IMR-90 (cell line): ENCODE measurements around the gene KRTAP10-11. TPM values are rescaled to one million over a fixed set of nuclear protein-coding genes. Genes with fewer than 3 reads are reported as not detected.

Experiments used
- ATAC-seq: fragments of 200-7000 bp; cut with Tn5 transposase; 2 replicates; pipeline ENCODE4 v1.9.1; 2020; ENCODE audit warnings: low read depth, mild to moderate bottlenecking, moderate library complexity
- BruUV-seq: library from RNA; stranded (reverse); fragments of 400-500 nt; replicated peaks from 2 replicates; lab custom pipeline; 2021; lab: Mats Ljungman, UMichigan
- CTCF ChIA-PET: fragments of 300-600 bp; formaldehyde crosslinking; extraction: SDS; loops from one replicate; lab custom pipeline; 2021; ENCODE audit warnings: antibody characterized with exemption; lab: Yijun Ruan, JAX
- POLR2A ChIA-PET: fragments of 300-600 bp; sonication (Branson Sonifier 250); formaldehyde crosslinking; loops from one replicate; lab custom pipeline; 2022; ENCODE audit warnings: antibody characterized with exemption; ENCODE audit not compliant: unreplicated experiment; lab: Charles Lee
- DNase-seq: peaks from one replicate; pipeline ENCODE4 v3.0.0; 2013
- H2AFZ ChIP-seq: replicated peaks from 2 replicates; pipeline ENCODE3; 2013; ENCODE audit warnings: low read length, mild to moderate bottlenecking; ENCODE audit not compliant: poor library complexity
- H2AK5ac ChIP-seq: 2 replicates; pipeline ENCODE4 v1.6.1; 2013; ENCODE audit warnings: low read depth, low read length, inconsistent platforms
- H2AK9ac ChIP-seq: replicated peaks from 2 replicates; pipeline ENCODE3; 2013; ENCODE audit warnings: mild to moderate bottlenecking, low read depth, low read length, moderate library complexity; ENCODE audit not compliant: poor library complexity
- H2BK120ac ChIP-seq: 2 replicates; pipeline ENCODE4 v1.6.1; 2013; ENCODE audit warnings: low read depth, low read length, inconsistent platforms
- H2BK15ac ChIP-seq: 3 replicates; pipeline ENCODE4 v1.6.1; 2013; ENCODE audit warnings: low read depth, low read length, inconsistent platforms
- H2BK20ac ChIP-seq: 2 replicates; pipeline ENCODE4 v1.6.1; 2013; ENCODE audit warnings: low read depth, mild to moderate bottlenecking, inconsistent platforms, low read length, moderate library complexity
- H2BK5ac ChIP-seq: 2 replicates; pipeline ENCODE4 v1.6.1; 2013; ENCODE audit warnings: mild to moderate bottlenecking, low read depth, low read length, inconsistent platforms; ENCODE audit not compliant: poor library complexity, severe bottlenecking
- H3K14ac ChIP-seq: replicated peaks from 2 replicates; pipeline ENCODE4 v1.6.1; 2013; ENCODE audit warnings: low read depth, low read length, inconsistent platforms
- H3K18ac ChIP-seq: 2 replicates; pipeline ENCODE4 v1.6.1; 2013; ENCODE audit warnings: low read depth, low read length, control low read depth
- H3K23ac ChIP-seq: 2 replicates; pipeline ENCODE4 v1.6.1; 2013; ENCODE audit warnings: low read depth, low read length, inconsistent platforms
- H3K27ac ChIP-seq: 2 replicates; pipeline ENCODE4 v1.5.1; 2013; ENCODE audit warnings: mild to moderate bottlenecking, control low read depth, low read length; ENCODE audit not compliant: insufficient read depth
- H3K27me3 ChIP-seq: 2 replicates; pipeline ENCODE4 v1.6.1; 2013; ENCODE audit warnings: low read length; ENCODE audit not compliant: control insufficient read depth, insufficient read depth
- H3K36me3 ChIP-seq: 2 replicates; pipeline ENCODE4 v1.6.1; 2013; ENCODE audit warnings: low read length, mixed read lengths; ENCODE audit not compliant: control insufficient read depth, insufficient read depth
- H3K4ac ChIP-seq: 2 replicates; pipeline ENCODE4 v1.6.1; 2013; ENCODE audit warnings: low read depth, low read length, inconsistent platforms
- H3K4me1 ChIP-seq: 2 replicates; pipeline ENCODE4 v1.6.1; 2013; ENCODE audit warnings: low read length, mixed read lengths; ENCODE audit not compliant: control insufficient read depth, insufficient read depth
- H3K4me2 ChIP-seq: 2 replicates; pipeline ENCODE4 v1.6.1; 2013; ENCODE audit warnings: low read depth, mild to moderate bottlenecking, control low read depth, low read length, moderate library complexity
- H3K4me3 ChIP-seq: 2 replicates; pipeline ENCODE4 v1.5.1; 2013; ENCODE audit warnings: low read depth, mild to moderate bottlenecking, control low read depth, low read length, moderate library complexity; ENCODE audit not compliant: insufficient read depth
- H3K56ac ChIP-seq: 2 replicates; pipeline ENCODE4 v1.6.1; 2013; ENCODE audit warnings: low read length, inconsistent platforms; ENCODE audit not compliant: insufficient read depth; ENCODE audit errors: extremely low read depth
- H3K79me1 ChIP-seq, 2 experiments: 2 replicates each; pipeline ENCODE4 v1.6.1; 2013; ENCODE audit warnings: low read length in 2 of 2, inconsistent platforms in 1 of 2, low read depth in 1 of 2
- H3K9ac ChIP-seq: 2 replicates; pipeline ENCODE4 v1.6.1; 2013; ENCODE audit warnings: low read depth, low read length, control low read depth
- H3K9me1 ChIP-seq: 2 replicates; pipeline ENCODE4 v1.6.1; 2013; ENCODE audit warnings: low read length, inconsistent platforms; ENCODE audit not compliant: insufficient read depth
- H3K9me3 ChIP-seq: 2 replicates; pipeline ENCODE4 v1.6.1; 2013; ENCODE audit warnings: low read length; ENCODE audit not compliant: control insufficient read depth, insufficient read depth
- H4K20me1 ChIP-seq: 2 replicates; pipeline ENCODE4 v1.6.1; 2013; ENCODE audit warnings: low read length, inconsistent platforms; ENCODE audit not compliant: insufficient read depth
- H4K5ac ChIP-seq: 2 replicates; pipeline ENCODE4 v1.6.1; 2013; ENCODE audit warnings: mild to moderate bottlenecking, low read depth, low read length, control low read depth
- H4K8ac ChIP-seq, 2 experiments: 2 replicates each; pipeline ENCODE4 v1.6.1; 2013; ENCODE audit warnings: low read depth in 2 of 2, low read length in 2 of 2, control low read depth in 1 of 2, inconsistent platforms in 1 of 2
- H4K91ac ChIP-seq: 2 replicates; pipeline ENCODE4 v1.6.1; 2013; ENCODE audit warnings: low read depth, low read length, inconsistent platforms; ENCODE audit not compliant: insufficient read depth
- BHLHE40 ChIP-seq: fragments of 150-350 bp; IDR thresholded peaks from 2 replicates; pipeline ENCODE4 v1.6.1; 2016; ENCODE audit warnings: mild to moderate bottlenecking, low read depth, low read length
- CEBPB ChIP-seq: IDR thresholded peaks from 2 replicates; pipeline ENCODE4 v1.6.1; 2012; ENCODE audit warnings: low read depth, low read length, improper control_type of control experiment
- CHD1 ChIP-seq: IDR thresholded peaks from 2 replicates; pipeline ENCODE4 v1.6.1; 2012; ENCODE audit warnings: low read depth, low read length, improper control_type of control experiment
- ELK1 ChIP-seq: fragments of 150-350 bp; IDR thresholded peaks from 2 replicates; pipeline ENCODE4 v1.6.1; 2016; ENCODE audit warnings: low read depth, mild to moderate bottlenecking, low read length, moderate library complexity, borderline replicate concordance
- FOS ChIP-seq: fragments of 150-350 bp; IDR thresholded peaks from 2 replicates; pipeline ENCODE4 v1.6.1; 2016; ENCODE audit warnings: low read depth, low read length
- MAFK ChIP-seq: IDR thresholded peaks from 2 replicates; pipeline ENCODE4 v1.6.1; 2012; ENCODE audit warnings: low read depth, low read length, improper control_type of control experiment
- MAZ ChIP-seq: IDR thresholded peaks from 2 replicates; pipeline ENCODE4 v1.6.1; 2012; ENCODE audit warnings: low read depth, mild to moderate bottlenecking, low read length, improper control_type of control experiment, moderate library complexity, borderline replicate concordance
- NFE2L2 ChIP-seq: fragments of 150-350 bp; IDR thresholded peaks from 2 replicates; pipeline ENCODE4 v1.6.1; 2016; ENCODE audit warnings: low read depth, mild to moderate bottlenecking, low read length
- RAD21 ChIP-seq: IDR thresholded peaks from 2 replicates; pipeline ENCODE4 v1.6.1; 2012; ENCODE audit warnings: low read length, improper control_type of control experiment
- RCOR1 ChIP-seq: IDR thresholded peaks from 2 replicates; pipeline ENCODE4 v1.6.1; 2012; ENCODE audit warnings: mild to moderate bottlenecking, low read length, improper control_type of control experiment; ENCODE audit not compliant: insufficient replicate concordance
- RFX5 ChIP-seq: IDR thresholded peaks from 2 replicates; pipeline ENCODE4 v1.8.0; 2012; ENCODE audit warnings: low read depth, mild to moderate bottlenecking, low read length, moderate library complexity
- SMC3 ChIP-seq: fragments of 150-350 bp; IDR thresholded peaks from 2 replicates; pipeline ENCODE4 v1.6.1; 2016; ENCODE audit warnings: low read depth, mild to moderate bottlenecking, antibody characterized with exemption, low read length, moderate library complexity
- WGBS, 2 experiments: methylation state at CpG; one replicate each; pipeline versions ENCODE4 v1.1.5 to v1.1.7; 2013; ENCODE audit warnings: missing lambda C conversion rate in 2 of 2; ENCODE audit not compliant: insufficient read length in 1 of 2; ENCODE audit errors: extremely low coverage in 2 of 2; 5-methylcytosine and 5-hydroxymethylcytosine counted together
- dilution Hi-C: fragments of 300-500 bp; cut with HindIII; formaldehyde crosslinking; loops from one replicate; pipeline ENCODE4 v1.14.3; 2018; ENCODE audit warnings: low sequenced_read_pairs; ENCODE audit not compliant: unreplicated experiment
- in situ Hi-C: fragments of 300-500 bp; cut with MboI; formaldehyde crosslinking; loops from 3 replicates; pipeline ENCODE4 v1.14.3; 2019; ENCODE audit warnings: low sequenced_read_pairs, inconsistent platforms, mixed read lengths
- intact Hi-C: fragments of 100-400 bp; cut with micrococcal nuclease; formaldehyde crosslinking; loops from 2 replicates; pipeline ENCODE4 v1.10.0; 2022
- polyA plus RNA-seq, 3 experiments: library from polyadenylated mRNA; depleted of rRNA; stranded (reverse); fragments of >200 nt; gene quantifications; 2 replicates each; pipeline ENCODE4 v1.2.3, GENCODE V29; 2012; ENCODE audit warnings: low replicate concordance in 1 of 3
- total RNA-seq: library from RNA; depleted of rRNA; stranded (reverse); fragments of >200 nt; gene quantifications from 2 replicates; pipeline ENCODE4 v1.2.3, GENCODE V29; 2012

Gene KRTAP10-11
- total and polyA plus RNA-seq, 2 of the 4 experiments (the other 2 are of a cell fraction) = not detected

- H2AK5ac ChIP-seq = no peak overlapping the region
- no peak overlapping the region for H2BK15ac ChIP-seq
- WGBS, 2 experiments = no CpG with 5 or more reads among the region's 2 CpGs
- no peak overlapping the region for H2AFZ ChIP-seq
- H3K27ac ChIP-seq = no peak overlapping the region
- no peak overlapping the region for H3K4me2 ChIP-seq
- H3K14ac ChIP-seq = no peak overlapping the region
- H3K27me3 ChIP-seq = peaks cover 21% of the 10 kb centered on the region
- H3K4me3 ChIP-seq = no peak overlapping the region
- TF ChIP-seq SMC3 (no peak), FOS (no peak), MAZ (no peak), RAD21 (no peak), BHLHE40 (no peak), ELK1 (no peak), CHD1 (no peak), RCOR1 (no peak), RFX5 (no peak), MAFK (no peak), CEBPB (no peak), NFE2L2 (no peak)
- no peak overlapping the region for H4K5ac ChIP-seq
- H4K20me1 ChIP-seq = no peaks in the 10 kb centered on the region
- ChIA-PET CTCF (no interaction called here), POLR2A (no interaction called here)
- no peaks in the 10 kb centered on the region; the same call in 1 of the 2 replicates for H3K9me3 ChIP-seq
- no peak overlapping the region for H2AK9ac ChIP-seq
- H3K18ac ChIP-seq = no peak overlapping the region
- no peak overlapping the region for H3K56ac ChIP-seq
- intact Hi-C loops = no loop called here
- DNase-seq (no peak), ATAC-seq (no peak)
- H3K79me1 ChIP-seq = no peaks in the 10 kb centered on the region
- H3K4me1 ChIP-seq = no peaks in the 10 kb centered on the region
- H3K36me3 ChIP-seq = no peaks in the 10 kb centered on the region
- no peak overlapping the region for H4K91ac ChIP-seq
- no peak overlapping the region for H2BK120ac ChIP-seq
- H3K23ac ChIP-seq = no peak overlapping the region
- BruUV-seq = no TSS peak
- H3K9me1 ChIP-seq = no peaks in the 10 kb centered on the region
- H2BK5ac ChIP-seq = no peak overlapping the region
- dilution Hi-C loops = no loop called here
- H3K4ac ChIP-seq = no peak overlapping the region
- H3K9ac ChIP-seq = no peak overlapping the region
- H4K8ac ChIP-seq = no peak overlapping the region
- in situ Hi-C loops = no loop called here
- H2BK20ac ChIP-seq = no peak overlapping the region
These were observed 45.5 kb downstream of the KRTAP10-11 start for GRCh38 chr21:44691686-44692085.
